ENCODE measurements around the gene MYBPH. TPM values are rescaled to one million over a fixed set of nuclear protein-coding genes. Genes with fewer than 3 reads are reported as not detected.

Gene MYBPH, protein sequence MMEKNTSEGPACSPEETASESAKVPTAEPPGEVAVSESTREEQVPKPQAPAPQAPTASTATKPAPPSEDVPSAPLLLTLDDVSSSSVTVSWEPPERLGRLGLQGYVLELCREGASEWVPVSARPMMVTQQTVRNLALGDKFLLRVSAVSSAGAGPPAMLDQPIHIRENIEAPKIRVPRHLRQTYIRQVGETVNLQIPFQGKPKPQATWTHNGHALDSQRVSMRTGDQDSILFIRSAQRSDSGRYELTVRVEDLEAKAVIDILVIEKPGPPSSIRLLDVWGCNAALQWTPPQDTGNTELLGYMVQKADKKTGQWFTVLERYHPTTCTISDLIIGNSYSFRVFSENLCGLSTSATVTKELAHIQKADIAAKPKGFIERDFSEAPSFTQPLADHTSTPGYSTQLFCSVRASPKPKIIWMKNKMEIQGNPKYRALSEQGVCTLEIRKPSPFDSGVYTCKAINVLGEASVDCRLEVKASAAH
- total RNA-seq = 0.16 and 0.26 TPM in 2 replicates

DNA sequence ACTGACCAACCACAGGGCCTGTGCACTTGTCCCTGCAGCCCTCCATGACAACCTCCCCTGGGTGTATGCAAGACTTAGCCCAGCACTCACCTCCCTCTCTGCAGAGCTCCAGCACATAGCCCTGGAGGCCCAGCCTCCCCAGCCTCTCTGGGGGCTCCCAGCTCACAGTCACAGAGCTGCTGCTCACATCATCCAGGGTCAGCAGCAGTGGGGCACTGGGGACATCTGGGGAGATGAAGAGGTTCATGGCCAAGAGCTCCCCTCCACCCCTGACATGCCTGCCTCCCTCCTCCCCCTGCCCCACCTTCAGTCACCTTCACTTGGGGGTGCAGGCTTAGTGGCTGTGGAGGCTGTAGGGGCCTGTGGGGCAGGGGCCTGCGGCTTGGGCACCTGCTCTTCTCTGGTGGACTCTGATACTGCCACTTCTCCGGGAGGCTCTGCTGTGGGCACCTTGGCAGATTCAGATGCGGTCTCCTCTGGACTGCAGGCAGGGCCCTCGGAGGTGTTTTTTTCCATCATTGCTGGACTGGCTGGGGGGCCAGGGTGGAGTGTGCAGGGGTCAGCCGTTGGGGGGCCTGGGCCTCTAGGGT lies at the start of gene MYBPH:
Gene MYBPH (minus strand): TSS at position 590 of the 590 bp plus-strand sequence. CDS start 71 bp downstream, at position 519.

DNA sequence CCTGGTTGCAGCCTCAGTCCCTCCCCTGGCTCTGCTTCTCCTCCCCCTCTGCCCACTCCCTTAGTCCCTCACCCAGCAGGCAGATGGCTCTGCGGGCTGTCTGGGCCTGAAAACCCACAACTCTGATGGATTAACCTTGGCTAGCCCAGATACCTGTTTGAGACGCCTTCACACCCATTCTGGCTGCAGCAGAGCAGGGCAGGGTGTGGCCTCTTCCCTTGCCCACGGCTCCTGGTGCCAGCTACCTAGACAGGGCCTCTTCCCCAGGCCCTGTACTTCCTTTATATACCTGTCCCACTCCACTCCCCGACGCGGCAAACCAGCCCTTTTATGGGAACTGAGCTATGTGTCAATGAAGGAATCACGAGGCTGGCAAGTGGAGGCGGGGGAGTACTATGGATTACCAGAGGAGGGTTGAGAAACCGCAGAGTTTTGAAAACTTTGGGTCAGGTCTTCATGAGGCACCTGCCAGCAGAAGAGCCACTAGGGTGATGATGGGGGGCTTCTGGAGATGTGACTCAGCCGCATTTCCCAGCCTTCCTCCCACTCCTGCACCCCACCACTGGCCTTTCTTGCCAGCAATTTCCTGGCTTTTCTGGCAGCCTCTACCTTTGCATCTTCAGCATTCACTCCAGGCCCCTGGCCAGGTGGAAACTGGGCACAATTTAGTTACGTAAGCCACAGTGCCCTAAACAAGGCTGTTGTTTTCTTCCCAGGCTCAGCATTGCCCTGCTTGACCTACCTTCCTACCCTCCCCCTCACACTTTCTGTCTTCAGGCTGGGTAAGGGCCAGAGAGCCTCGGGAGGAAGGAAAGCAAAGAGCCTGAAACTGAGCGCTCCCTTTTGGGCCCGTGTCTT lies 11.0 kb upstream of the MYBPH start, which contains the start of gene CHI3L1:
Gene CHI3L1 (minus strand): TSS at position 259 of the 858 bp plus-strand sequence. CDS start 81 bp downstream, at position 178.

DNA sequence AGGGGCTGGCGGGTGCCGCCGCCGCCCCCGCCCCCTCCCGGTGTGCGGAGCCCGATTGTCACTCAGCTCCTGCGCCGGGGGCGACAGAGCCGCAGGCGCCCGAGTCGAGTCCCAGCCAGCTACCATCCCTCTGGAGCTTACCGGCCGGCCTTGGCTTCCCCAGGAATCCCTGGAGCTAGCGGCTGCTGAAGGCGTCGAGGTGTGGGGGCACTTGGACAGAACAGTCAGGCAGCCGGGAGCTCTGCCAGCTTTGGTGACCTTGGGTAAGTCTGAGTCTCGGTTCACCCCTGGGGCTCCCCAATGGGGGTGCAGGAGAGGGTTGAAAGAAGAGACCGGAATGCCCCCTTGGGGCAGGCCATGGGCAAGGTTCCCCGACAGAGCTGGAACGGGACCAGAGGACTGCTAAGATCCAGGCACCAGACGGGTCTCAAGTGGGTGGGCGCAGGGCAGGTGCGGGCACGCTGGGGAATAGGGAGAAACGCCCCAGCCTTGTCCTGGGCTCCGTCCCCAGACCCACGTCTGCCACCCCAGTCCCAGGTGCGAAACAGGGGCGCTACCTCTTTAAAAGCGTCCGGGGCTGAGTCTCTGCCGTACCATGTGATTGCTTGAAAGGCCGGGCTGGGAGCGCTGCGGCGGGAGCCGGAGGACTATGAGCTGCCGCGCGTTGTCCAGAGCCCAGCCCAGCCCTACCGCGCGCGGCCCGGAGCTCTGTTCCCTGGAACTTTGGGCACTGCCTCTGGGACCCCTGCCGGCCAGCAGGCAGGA lies 47.8 kb downstream of the MYBPH start, which contains the start of gene ADORA1:
Gene ADORA1 (plus strand): TSS at position 61 of the 765 bp plus-strand sequence. CDS start 1,116 bp downstream, outside the sequence.

Other genes with a start within 250 kb of the MYBPH start
- 32.9 and 34.8 TPM in 2 replicates for gene KLHL12, start 248.6 kb downstream of the MYBPH start, total RNA-seq
- gene ADIPOR1, start 217.5 kb downstream of the MYBPH start, total RNA-seq = 59.9 and 93.7 TPM in 2 replicates
- 38.1 and 43.5 TPM in 2 replicates for gene CYB5R1, start 208.6 kb downstream of the MYBPH start, total RNA-seq
- 68.1 and 86.4 TPM in 2 replicates for gene TMEM183A, start 168.5 kb downstream of the MYBPH start, total RNA-seq
- gene PPFIA4, start 149.3 kb downstream of the MYBPH start, total RNA-seq = 5.5 and 9.4 TPM in 2 replicates
- gene MYOG, start 89.8 kb downstream of the MYBPH start, total RNA-seq = 0.09 TPM in 1 of 2 replicates, not detected in the other
- gene ADORA1, start 48.1 kb downstream of the MYBPH start, total RNA-seq = 3.2 and 24.5 TPM in 2 replicates
- 1.1 and 4.4 TPM in 2 replicates for gene CHI3L1, start 10.9 kb upstream of the MYBPH start, total RNA-seq
- not detected in 2 replicates for gene CHIT1, start 53.8 kb upstream of the MYBPH start, total RNA-seq
- 13.4 and 21.8 TPM in 2 replicates for gene BTG2, start 129.7 kb upstream of the MYBPH start, total RNA-seq
- 3.6 and 20.5 TPM in 2 replicates for gene FMOD, start 175.3 kb upstream of the MYBPH start, total RNA-seq